Measurements from ENCODE around the gene PPFIBP2.

The PPFIBP2 gene

GRCh38 chr11:7559398-7560283, 45.8 kb downstream of the PPFIBP2 start:
- TF ChIP-seq CTCF (IDR thresholded peaks at IDR 0.05; ENCODE audit: low read depth, low read length, missing control alignments), result no peak
- no peak overlapping the region for H3K4me3 ChIP-seq (ENCODE audit: low read depth, low read length)
- DNase-seq (ENCODE audit: low read depth), result no peak

- DNase-seq (ENCODE audit: low read depth), result no peak
- no peak overlapping the region for H3K4me3 ChIP-seq (ENCODE audit: low read depth, low read length)
- TF ChIP-seq CTCF (IDR thresholded peaks at IDR 0.05; ENCODE audit: low read depth, low read length, missing control alignments), result no peak
Observed at GRCh38 chr11:7561562-7561961, 47.8 kb downstream of the PPFIBP2 start.

GRCh38 chr11:7563281-7563680, 49.5 kb downstream of the PPFIBP2 start:
- no peak for DNase-seq (ENCODE audit: low read depth)
- TF ChIP-seq CTCF (IDR thresholded peaks at IDR 0.05; ENCODE audit: low read depth, low read length, missing control alignments), result no peak
- H3K4me3 ChIP-seq (ENCODE audit: low read depth, low read length), result no peak overlapping the region

DNA sequence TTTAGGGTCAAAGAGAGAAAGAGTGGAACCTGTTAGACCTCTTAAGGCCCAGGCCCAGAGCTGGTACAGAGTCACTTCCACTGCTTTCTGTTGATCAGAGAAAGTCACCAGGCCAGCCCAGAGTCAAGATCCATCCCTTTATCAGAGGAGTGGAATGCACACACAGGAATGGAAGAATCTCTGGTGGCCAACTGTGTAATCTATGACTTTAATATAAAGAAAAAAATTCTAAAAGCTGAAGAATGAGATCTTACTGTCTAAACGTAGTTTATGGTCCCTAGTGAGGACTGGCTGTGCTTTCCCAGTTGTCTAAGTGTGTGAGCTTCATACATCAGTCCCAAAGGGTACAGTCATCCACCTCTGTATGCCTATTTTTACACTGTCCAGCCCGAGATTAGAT, 51.0 kb downstream of the PPFIBP2 start:
- no peak overlapping the region for H3K4me3 ChIP-seq (ENCODE audit: low read depth, low read length)
- TF ChIP-seq CTCF (IDR thresholded peaks at IDR 0.05; ENCODE audit: low read depth, low read length, missing control alignments), result no peak
- DNase-seq (ENCODE audit: low read depth), result no peak

DNA sequence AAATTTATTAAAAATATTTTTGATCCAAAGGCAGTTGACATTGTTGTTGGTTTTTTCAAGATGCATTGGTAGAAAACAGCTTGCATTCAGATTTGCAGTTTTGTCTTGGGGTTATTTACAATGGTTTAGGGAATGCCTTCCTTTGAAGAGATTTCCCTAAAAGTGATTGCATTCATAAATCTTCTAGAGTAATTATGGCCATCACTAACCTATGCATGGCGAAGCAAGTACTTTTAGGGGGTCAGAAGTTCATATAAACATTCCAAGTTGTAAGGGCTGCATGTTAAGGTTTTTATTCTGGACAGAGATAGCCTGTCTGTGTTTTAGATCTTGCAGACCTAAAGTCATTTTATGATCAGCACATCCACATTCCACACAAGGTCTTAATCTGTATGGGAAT, 53.5 kb downstream of the PPFIBP2 start:
- H3K4me3 ChIP-seq (ENCODE audit: low read depth, low read length), result no peak overlapping the region
- DNase-seq (ENCODE audit: low read depth), result no peak
- TF ChIP-seq CTCF (IDR thresholded peaks at IDR 0.05; ENCODE audit: low read depth, low read length, missing control alignments), result no peak

- no peak for TF ChIP-seq CTCF (IDR thresholded peaks at IDR 0.05; ENCODE audit: low read depth, low read length, missing control alignments)
- DNase-seq (ENCODE audit: low read depth), result no peak
Observed at GRCh38 chr11:7569044-7569443, 55.2 kb downstream of the PPFIBP2 start.

GRCh38 chr11:7570241-7570640, 56.4 kb downstream of the PPFIBP2 start:
- no peak overlapping the region for H3K4me3 ChIP-seq (ENCODE audit: low read depth, low read length)
- no peak for DNase-seq (ENCODE audit: low read depth)
- TF ChIP-seq CTCF (IDR thresholded peaks at IDR 0.05; ENCODE audit: low read depth, low read length, missing control alignments), result no peak

More at GRCh38 chr11:7569044-7569443, 55.2 kb downstream of the PPFIBP2 start:
- no peak overlapping the region for H3K4me3 ChIP-seq (ENCODE audit: low read depth, low read length)
